Epithelial cell of prostate (primary cell): ENCODE results near the gene HECA.
"Not testable (repeated sequence)": the region's sequence is repeated elsewhere in the genome, so short reads cannot be mapped to it uniquely, and the experiment has no call there.

ENCODE experiments used
- DNase-seq: peaks from one replicate; pipeline ENCODE4 v3.0.0-alpha.2; 2011; ENCODE audit warnings: low read depth, low spot score
- H3K27ac ChIP-seq: fragments of 450-650 bp; 2 replicates; pipeline ENCODE4 v1.5.1; 2017; ENCODE audit warnings: mild to moderate bottlenecking

HECA gene

GRCh38 chr6:139135578-139136545 lies 982 bp downstream of the HECA start:
- no peak for DNase-seq
- peak overlapping the region; percentile 66 for H3K27ac ChIP-seq

DNA sequence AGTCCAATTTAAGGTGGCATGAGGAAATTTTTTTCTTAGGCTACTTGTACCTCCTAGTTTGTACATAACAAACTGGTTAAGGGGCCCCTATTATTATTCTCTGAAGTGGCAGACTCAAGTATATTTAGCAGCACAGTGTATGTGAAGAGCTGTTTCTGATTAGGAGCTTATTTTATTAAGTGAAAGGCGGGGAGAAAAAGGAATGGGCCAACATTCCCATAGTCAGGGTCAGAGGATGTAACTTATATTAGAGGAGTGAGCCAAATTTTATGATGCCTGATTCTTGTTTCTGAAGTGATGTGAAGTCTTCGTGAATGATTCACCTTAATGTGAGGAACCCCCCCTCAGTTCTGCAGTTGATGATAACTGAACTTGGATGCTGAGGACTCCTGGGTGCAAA lies 2.8 kb downstream of the HECA start:
- H3K27ac ChIP-seq, result no peak overlapping the region
- no peak for DNase-seq

GRCh38 chr6:139140854-139141253 lies 6.0 kb downstream of the HECA start:
- not testable (repeated sequence) for DNase-seq, H3K27ac ChIP-seq

DNA sequence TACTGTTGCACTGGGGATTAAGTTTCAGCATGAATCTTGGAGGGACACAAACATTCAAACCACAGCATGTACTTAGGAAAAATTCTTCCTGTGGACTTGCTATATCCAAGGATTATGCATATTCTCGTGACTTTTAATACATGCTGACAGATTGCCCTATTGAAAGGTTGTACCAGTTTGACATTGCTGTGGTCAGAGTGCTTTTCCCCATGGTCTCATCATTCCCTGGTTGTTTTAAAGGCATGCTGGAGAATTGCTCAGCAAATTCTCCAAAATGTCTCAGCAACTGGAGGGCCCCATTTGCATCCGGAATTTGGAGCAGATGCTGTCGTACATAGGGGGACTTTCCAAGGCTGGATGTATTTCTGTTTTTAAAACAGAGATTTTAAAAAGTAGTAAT lies 7.4 kb downstream of the HECA start:
- no peak overlapping the region for H3K27ac ChIP-seq
- DNase-seq, result no peak

DNA sequence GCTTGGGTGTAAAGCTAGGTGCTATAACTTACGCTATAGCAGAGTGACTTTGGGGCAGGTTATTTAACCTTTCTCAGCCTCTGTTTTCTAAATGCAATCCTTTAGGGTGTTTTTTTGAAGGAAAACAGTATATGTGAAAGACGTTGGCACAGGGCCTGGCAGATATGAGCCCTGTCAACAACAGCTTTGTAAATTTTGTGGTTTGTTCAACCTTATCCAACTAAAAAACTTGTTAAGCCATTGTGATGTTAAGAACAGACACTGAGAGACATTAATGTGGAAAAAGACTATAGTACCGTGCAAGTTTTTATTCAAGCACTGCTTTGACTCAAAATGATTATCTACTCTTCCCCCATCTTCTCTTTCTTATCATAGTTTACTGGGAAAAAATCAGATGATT lies 8.2 kb downstream of the HECA start:
- no peak for DNase-seq
- H3K27ac ChIP-seq, result no peak overlapping the region

GRCh38 chr6:139144490-139145085 lies 9.7 kb downstream of the HECA start:
- no peak overlapping the region for H3K27ac ChIP-seq
- DNase-seq, result no peak

DNA sequence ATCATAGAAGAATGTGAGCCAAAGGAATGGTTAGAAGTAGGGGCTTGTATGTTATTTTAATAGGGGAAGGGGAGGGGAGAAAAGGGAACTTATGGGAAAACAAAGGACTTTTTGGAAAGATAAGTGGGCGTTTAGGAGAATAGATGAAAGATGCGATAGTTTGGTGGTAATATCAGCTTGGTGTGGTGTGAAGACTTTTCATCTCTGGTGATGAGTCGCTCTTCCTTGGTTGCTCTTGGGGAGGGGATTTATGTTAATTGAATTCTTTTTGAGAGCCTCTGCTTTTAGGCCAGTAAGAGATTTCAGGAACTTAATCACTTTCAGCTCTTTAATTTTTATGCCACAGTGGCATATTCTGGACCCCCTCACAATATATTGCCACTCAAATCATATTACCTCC lies 10.8 kb downstream of the HECA start:
- H3K27ac ChIP-seq, result no peak overlapping the region
- DNase-seq, result no peak

DNA sequence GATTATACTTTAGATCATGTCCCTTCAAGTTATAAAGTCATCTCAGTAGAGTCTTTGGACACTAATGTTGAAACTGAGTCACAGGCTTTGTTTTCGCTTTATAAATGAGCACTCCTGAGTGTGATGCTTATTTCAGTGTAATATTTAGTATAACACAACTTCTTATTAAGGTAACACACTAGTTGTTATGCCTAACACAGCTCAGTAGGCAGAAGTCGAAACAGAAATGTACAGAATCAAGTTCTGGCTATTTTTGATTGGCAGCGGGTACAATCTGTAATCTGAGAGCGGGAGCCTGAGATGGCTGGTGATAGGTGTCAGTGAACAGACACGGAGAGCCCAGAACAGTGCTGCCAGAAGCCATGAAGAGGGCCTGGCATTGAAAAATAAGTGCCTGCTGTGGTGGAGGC lies 11.4 kb downstream of the HECA start:
- DNase-seq, result no peak
- no peak overlapping the region for H3K27ac ChIP-seq

GRCh38 chr6:139147628-139148027 lies 12.7 kb downstream of the HECA start:
- DNase-seq, result no peak

DNA sequence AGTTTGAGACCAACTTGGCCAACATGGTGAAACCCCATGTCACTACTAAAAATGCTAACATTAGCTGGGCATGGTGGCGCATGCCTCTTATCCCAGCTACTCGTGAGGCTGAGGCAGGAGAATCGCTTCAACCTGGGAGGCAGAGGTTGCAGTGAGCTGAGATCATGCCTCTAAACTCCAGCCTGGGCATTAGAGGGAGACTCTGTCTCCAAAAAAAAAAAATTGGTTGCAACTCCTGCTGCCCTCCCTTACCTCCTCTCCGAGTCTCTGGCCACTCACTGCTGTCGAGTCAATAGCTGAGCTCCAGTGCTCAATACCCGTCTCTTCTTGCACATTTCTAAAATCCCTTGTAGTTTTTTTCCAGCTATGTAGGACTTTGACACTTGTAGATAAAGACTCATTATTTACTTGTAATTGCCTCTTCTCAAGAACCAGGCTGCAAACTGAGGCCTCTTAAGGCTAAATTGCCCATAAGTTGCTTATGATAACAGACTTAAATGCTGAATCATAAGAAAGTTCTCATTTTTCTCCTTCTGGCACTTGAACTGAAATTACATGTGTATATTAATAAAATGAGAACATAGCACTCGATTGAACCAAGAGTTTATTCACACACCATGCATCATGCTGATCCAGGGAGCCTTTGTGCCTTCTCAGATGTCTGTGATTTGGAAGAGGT lies 13.8 kb downstream of the HECA start:
- H3K27ac ChIP-seq, result no peak overlapping the region
- DNase-seq, result no peak

More at GRCh38 chr6:139147628-139148027, 12.7 kb downstream of the HECA start:
- H3K27ac ChIP-seq, result no peak overlapping the region

DNA sequence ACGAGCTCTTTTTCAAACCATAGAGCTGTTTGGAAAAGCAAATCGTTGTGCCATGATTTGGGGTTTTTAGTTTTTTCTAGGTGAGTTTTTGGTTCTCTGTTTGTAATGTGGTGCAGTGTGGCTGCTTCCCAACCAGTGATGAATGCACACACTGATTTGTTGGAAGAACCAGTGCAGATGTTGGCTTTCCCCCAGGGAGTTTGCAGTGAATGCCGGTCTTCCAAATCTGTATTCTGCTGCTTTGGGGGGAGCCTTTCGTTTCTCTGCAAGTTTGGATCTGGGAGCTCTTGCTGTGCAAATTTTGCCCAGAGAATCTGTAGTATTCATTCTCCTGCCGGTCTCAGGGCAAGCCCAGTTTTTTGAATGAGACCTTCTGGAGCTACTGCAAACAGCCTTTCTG lies 14.5 kb downstream of the HECA start:
- DNase-seq, result no peak
- H3K27ac ChIP-seq, result no peak overlapping the region

GRCh38 chr6:139150920-139151319 lies 16.0 kb downstream of the HECA start:
- DNase-seq, result peak; percentile 34
- peak overlapping the region; percentile 55 for H3K27ac ChIP-seq

DNA sequence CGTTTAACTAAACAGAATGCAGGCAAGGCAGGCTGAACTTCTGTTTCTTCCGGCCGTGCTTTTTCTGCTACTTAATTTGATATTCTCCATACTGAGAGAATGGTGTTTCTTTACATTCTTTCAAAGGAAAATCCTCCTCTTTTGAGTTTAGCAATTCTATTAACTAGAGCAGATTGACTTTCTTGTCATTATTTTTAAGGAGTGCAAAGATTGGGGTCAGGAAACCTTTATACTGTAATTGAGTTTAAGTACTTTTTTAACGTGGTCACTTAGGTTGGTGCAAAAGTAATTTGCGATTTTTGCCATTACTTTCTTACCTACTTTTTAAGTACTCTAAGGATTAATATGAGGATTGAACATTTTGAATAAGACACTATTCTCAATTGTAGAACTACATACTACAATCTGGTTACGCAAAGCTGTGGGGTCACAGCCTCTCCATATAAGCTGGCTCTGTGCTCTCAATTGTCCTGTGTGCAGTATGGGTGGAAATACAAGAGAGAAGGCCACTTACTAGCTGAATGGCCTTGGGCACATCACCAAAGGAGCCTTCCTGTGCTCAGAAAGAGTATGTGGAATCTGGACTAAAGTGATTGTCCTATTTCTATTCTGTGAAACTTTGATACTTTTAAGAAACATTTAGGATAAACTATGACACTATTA lies 16.7 kb downstream of the HECA start:
- no peak for DNase-seq
- H3K27ac ChIP-seq, result peak overlapping the region; percentile 55

DNA sequence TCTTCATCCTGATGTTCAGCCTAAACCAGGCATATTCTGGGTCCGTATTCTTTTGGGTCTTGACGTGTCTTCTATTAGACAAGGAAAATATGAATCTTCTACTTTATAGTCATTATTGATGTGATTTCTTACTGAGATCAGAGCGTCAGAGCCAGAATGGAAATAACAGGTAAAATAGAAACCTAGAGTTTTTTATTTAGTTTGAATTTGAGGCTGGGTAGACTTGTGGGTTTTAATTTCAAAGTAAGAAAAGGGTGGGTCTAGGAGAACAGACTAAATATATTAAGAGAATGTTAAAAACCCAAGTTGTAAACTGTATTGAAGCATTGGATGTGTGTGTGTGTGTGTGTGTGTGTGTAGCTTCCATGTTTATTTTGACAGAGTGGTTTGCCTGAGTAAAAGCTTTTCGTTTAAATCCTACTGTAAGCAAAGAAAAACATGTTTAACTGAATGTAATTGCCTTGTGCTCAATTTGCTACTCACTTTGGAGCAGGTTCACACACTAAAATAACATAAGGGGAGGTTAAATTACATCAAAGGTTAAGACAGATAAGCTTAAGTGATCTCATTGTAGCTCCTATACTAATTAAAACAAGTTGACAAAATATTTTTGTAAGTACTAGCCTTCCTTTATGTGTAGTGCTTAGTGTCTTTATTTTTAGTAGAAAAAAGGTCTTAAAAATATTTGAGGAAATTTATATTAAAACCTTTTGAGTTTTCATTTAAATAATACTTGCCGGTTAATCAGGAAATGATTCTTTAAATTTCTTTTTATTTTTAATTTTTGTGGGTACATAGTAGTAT lies 17.4 kb downstream of the HECA start:
- H3K27ac ChIP-seq, result no peak overlapping the region

DNA sequence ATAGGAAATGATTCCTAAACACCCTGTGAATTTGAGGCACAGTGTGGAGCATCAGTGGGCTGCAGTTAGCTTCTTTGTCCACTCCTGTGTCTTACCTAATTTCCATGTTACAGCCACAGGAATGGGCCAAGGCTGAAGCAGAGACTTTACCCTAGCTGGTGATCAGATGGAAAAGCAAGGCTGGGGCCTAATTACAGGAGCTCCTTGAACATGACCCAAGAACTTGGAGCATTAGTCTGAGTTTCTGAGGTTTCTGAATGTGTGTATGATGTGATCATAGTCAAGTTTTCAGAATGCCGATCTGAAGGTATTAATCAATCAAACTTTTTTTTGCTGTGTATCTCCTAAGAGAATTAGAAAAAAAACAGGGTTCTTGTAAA lies 18.0 kb downstream of the HECA start:
- H3K27ac ChIP-seq, result no peak overlapping the region
- DNase-seq, result no peak

More for the DNA sequence above, 17.4 kb downstream of the HECA start:
- no peak for DNase-seq

DNA sequence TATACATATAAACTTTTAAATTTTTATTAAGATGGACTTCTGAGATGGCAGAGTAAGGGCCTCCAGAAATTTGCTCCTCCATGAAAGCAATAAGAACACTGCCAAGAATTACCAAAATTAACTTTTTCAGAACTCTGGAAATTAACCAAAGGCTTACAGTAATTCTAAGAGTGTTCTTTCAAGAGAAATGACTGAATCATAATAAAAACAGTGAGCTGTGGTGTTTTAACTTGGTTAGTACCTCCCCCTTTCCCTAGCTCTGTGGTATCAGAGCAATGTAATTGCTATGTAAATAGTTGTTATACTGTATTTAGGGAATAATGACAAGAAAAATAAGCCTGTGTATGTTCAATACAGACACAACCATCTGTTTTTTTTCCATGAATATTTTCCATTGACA lies 19.0 kb downstream of the HECA start:
- DNase-seq, result no peak
- no peak overlapping the region for H3K27ac ChIP-seq

- DNase-seq, result no peak
- no peak overlapping the region for H3K27ac ChIP-seq
Observed at GRCh38 chr6:139154881-139155547, 20.1 kb downstream of the HECA start.

- H3K27ac ChIP-seq, result no peak overlapping the region
Observed at GRCh38 chr6:139156102-139156501, 21.2 kb downstream of the HECA start.

GRCh38 chr6:139156551-139156950 lies 21.7 kb downstream of the HECA start:
- no peak overlapping the region for H3K27ac ChIP-seq
- DNase-seq, result no peak

More at GRCh38 chr6:139156102-139156501, 21.2 kb downstream of the HECA start:
- no peak for DNase-seq
